Activated CD8-positive, alpha-beta memory T cell treated with anti-CD3 and anti-CD28 coated beads, Interleukin-2, amount 50 U/mL, for 1 hour (primary cell): ENCODE data around the gene SWI5.
"Not testable (repeated sequence)": the region's sequence is repeated elsewhere in the genome, so short reads cannot be mapped to it uniquely, and the experiment has no call there.

Source experiments
- DNase-seq: peaks from one replicate; pipeline ENCODE4 v3.0.0-alpha.2; 2020; ENCODE audit errors: extremely low read depth

SWI5 gene

GRCh38 chr9:128276008-128276573 is at the start of gene SWI5:
Gene SWI5 (plus strand): TSS chr9:128276276.
- peak; percentile 100 for DNase-seq

- no peak for DNase-seq
Measured at GRCh38 chr9:128226412-128226801, 49.7 kb upstream of the SWI5 start.

GRCh38 chr9:128230897-128231296 is 45.2 kb upstream of the SWI5 start:
- DNase-seq = not testable (repeated sequence)

GRCh38 chr9:128231638-128232527 is 44.2 kb upstream of the SWI5 start:
- DNase-seq = no peak

- DNase-seq = no peak
Measured at GRCh38 chr9:128232528-128233428, 43.3 kb upstream of the SWI5 start.

GRCh38 chr9:128233817-128234406 is 42.2 kb upstream of the SWI5 start:
- DNase-seq = no peak

- no peak for DNase-seq
Measured at GRCh38 chr9:128242124-128242523, 34.0 kb upstream of the SWI5 start.

- DNase-seq = no peak
Measured at GRCh38 chr9:128242828-128243214, 33.3 kb upstream of the SWI5 start.

GRCh38 chr9:128243215-128244018 is 32.7 kb upstream of the SWI5 start:
- DNase-seq = no peak

GRCh38 chr9:128244091-128244836 is 31.8 kb upstream of the SWI5 start:
- no peak for DNase-seq

- no peak for DNase-seq
Measured at GRCh38 chr9:128244837-128245231, 31.2 kb upstream of the SWI5 start.

- DNase-seq = no peak
Measured at GRCh38 chr9:128245421-128246151, 30.5 kb upstream of the SWI5 start.

GRCh38 chr9:128246471-128246870 is 29.6 kb upstream of the SWI5 start:
- DNase-seq = no peak

- DNase-seq = no peak
Measured at GRCh38 chr9:128247226-128247803, 28.8 kb upstream of the SWI5 start.

GRCh38 chr9:128249558-128249907 is 26.5 kb upstream of the SWI5 start:
- no peak for DNase-seq

- peak; percentile 84 for DNase-seq
Measured at GRCh38 chr9:128249908-128250838, 25.9 kb upstream of the SWI5 start.

- no peak for DNase-seq
Measured at GRCh38 chr9:128250839-128251731, 25.0 kb upstream of the SWI5 start.
